Posterior cingulate gyrus (tissue), 11 donors: Measurements from ENCODE around the gene MMP17.
"Not testable (repeated sequence)": the region's sequence is repeated elsewhere in the genome, so short reads cannot be mapped to it uniquely, and the experiment has no call there.

Source experiments
- DNase-seq, 10 donors: peaks; one replicate each; pipeline versions ENCODE4 v3.0.0 to v3.0.0-alpha.2; 2020 to 2021; ENCODE audit warnings: mixed read lengths in 3 of 10
- intact Hi-C: fragments of 100-400 bp; cut with DNase I; formaldehyde crosslinking; loops from one replicate; pipeline ENCODE4 v1.15.1; 2023

Gene MMP17

GRCh38 chr12:131799195-131799594 is 29.0 kb upstream of the MMP17 start:
- DNase-seq: peak in 3 of 10 donors; percentile 59 to 76 (median 76)

GRCh38 chr12:131799828-131800593 is 28.2 kb upstream of the MMP17 start:
- intact Hi-C loops: no loop called here

More at GRCh38 chr12:131799195-131799594, 29.0 kb upstream of the MMP17 start:
- intact Hi-C loops: no loop called here

GRCh38 chr12:131800594-131801135 is 27.5 kb upstream of the MMP17 start:
- intact Hi-C loops: no loop called here
- DNase-seq: peak in 3 of 10 donors; percentile 61 to 76 (median 75)

More at GRCh38 chr12:131799828-131800593, 28.2 kb upstream of the MMP17 start:
- peak in 3 of 10 donors; percentile 68 to 78 (median 74) for DNase-seq

- peak in 3 of 10 donors; percentile 35 to 74 (median 63) for DNase-seq
- intact Hi-C loops: no loop called here
These were observed 26.8 kb upstream of the MMP17 start for GRCh38 chr12:131801254-131801866.

- DNase-seq: peak in 3 of 10 donors; percentile 26 to 64 (median 40)
These were observed 24.2 kb upstream of the MMP17 start for GRCh38 chr12:131803961-131804521.

GRCh38 chr12:131805421-131805820 is 22.8 kb upstream of the MMP17 start:
- intact Hi-C loops: no loop called here

More at GRCh38 chr12:131803961-131804521, 24.2 kb upstream of the MMP17 start:
- intact Hi-C loops: no loop called here

GRCh38 chr12:131806674-131807073 is 21.5 kb upstream of the MMP17 start:
- peak in 2 of 10 donors; percentile 10 to 33 for DNase-seq

More at GRCh38 chr12:131805421-131805820, 22.8 kb upstream of the MMP17 start:
- DNase-seq: no peak

GRCh38 chr12:131808744-131809371 is 19.3 kb upstream of the MMP17 start:
- intact Hi-C loops: no loop called here
- DNase-seq: peak in 3 of 10 donors; percentile 64 to 86 (median 79)

More at GRCh38 chr12:131806674-131807073, 21.5 kb upstream of the MMP17 start:
- intact Hi-C loops: no loop called here

GRCh38 chr12:131809476-131810254 is 18.5 kb upstream of the MMP17 start:
- intact Hi-C loops, DNase-seq: not testable (repeated sequence)

- DNase-seq: peak in 3 of 10 donors; percentile 50 to 74 (median 72)
- intact Hi-C loops: no loop called here
These were observed 17.5 kb upstream of the MMP17 start for GRCh38 chr12:131810726-131811125.

GRCh38 chr12:131815131-131815530 is 13.1 kb upstream of the MMP17 start:
- intact Hi-C loops: no loop called here
- DNase-seq: peak in 1 of 10 donors; percentile 14

- intact Hi-C loops: no loop called here
- DNase-seq: peak in 1 of 10 donors; percentile 60
These were observed 11.7 kb upstream of the MMP17 start for GRCh38 chr12:131816495-131816894.

- intact Hi-C loops: no loop called here
These were observed 11.0 kb upstream of the MMP17 start for GRCh38 chr12:131817241-131817640.

GRCh38 chr12:131818821-131819585 is 9.2 kb upstream of the MMP17 start:
- DNase-seq: peak in 1 of 10 donors; percentile 15
- intact Hi-C loops: no loop called here

More at GRCh38 chr12:131817241-131817640, 11.0 kb upstream of the MMP17 start:
- DNase-seq: no peak

GRCh38 chr12:131824450-131824849 is 3.7 kb upstream of the MMP17 start:
- intact Hi-C loops: loop anchor here (10.0 kb wide), 1 partner anchor 100 kb away; no protein-coding TSS in a partner anchor
- DNase-seq: no peak

- DNase-seq: peak in 4 of 10 donors; percentile 33 to 86 (median 62)
- intact Hi-C loops: loop anchor here (10.0 kb wide), 1 partner anchor 101 kb away; no protein-coding TSS in a partner anchor
These were observed 2.9 kb upstream of the MMP17 start for GRCh38 chr12:131825146-131825892.

GRCh38 chr12:131826097-131826928 is 1.9 kb upstream of the MMP17 start:
- DNase-seq: no peak
- intact Hi-C loops: loop anchor here (10.0 kb wide), 1 partner anchor 102 kb away; no protein-coding TSS in a partner anchor
